Endothelial cell (in vitro differentiated cells): ENCODE results near the gene SYCP2. TPM values are rescaled to one million over a fixed set of nuclear protein-coding genes. Genes with fewer than 3 reads are reported as not detected.

Experiments
- DNase-seq: peaks from one replicate; pipeline ENCODE4 v3.0.0; 2021; ENCODE audit warnings: low spot score
- H3K27ac Mint-ChIP-seq: one replicate; pipeline ENCODE4 v1.8.0; 2021; ENCODE audit warnings: mixed read lengths, inconsistent platforms; ENCODE audit not compliant: unreplicated experiment
- H3K27me3 Mint-ChIP-seq: one replicate; pipeline ENCODE4 v1.8.0; 2021; ENCODE audit warnings: mild to moderate bottlenecking, moderate library complexity, mixed read lengths, inconsistent platforms; ENCODE audit not compliant: unreplicated experiment
- H3K36me3 Mint-ChIP-seq: one replicate; pipeline ENCODE4 v1.8.0; 2021; ENCODE audit warnings: mild to moderate bottlenecking, low read depth, mixed read lengths, inconsistent platforms; ENCODE audit not compliant: unreplicated experiment
- H3K4me1 Mint-ChIP-seq: one replicate; pipeline ENCODE4 v1.8.0; 2021; ENCODE audit warnings: mild to moderate bottlenecking, mixed read lengths, inconsistent platforms; ENCODE audit not compliant: unreplicated experiment
- H3K4me3 Mint-ChIP-seq: one replicate; pipeline ENCODE4 v1.8.0; 2021; ENCODE audit warnings: mild to moderate bottlenecking, mixed read lengths, inconsistent platforms; ENCODE audit not compliant: unreplicated experiment
- H3K9me3 Mint-ChIP-seq: one replicate; pipeline ENCODE4 v1.8.0; 2021; ENCODE audit warnings: mixed read lengths, inconsistent platforms; ENCODE audit not compliant: unreplicated experiment
- total RNA-seq: library from RNA; stranded (reverse); fragmentation: NEBNext Ultra II Directional; extraction: Animal tissue kit (Norgen Biotek cat#: 25700); gene quantifications from one replicate; pipeline ENCODE4 v1.2.1, GENCODE V29; 2021; ENCODE audit not compliant: unreplicated experiment
- TF ChIP-seq, protein P1 (sequence below): fragments of 200-600 bp; sonication (generic); IDR thresholded peaks from one replicate; pipeline ENCODE4 v1.5.0; 2021; ENCODE audit warnings: antibody characterized with exemption; ENCODE audit not compliant: unreplicated experiment

SYCP2 gene
- total RNA-seq, 1 donor from 2014 or later = 2.1 TPM

GRCh38 chr20:59871096-59871495 is 62.3 kb downstream of the SYCP2 start:
- Mint-ChIP-seq H3K4me3 (no peak overlapping the region), H3K27me3 (no peaks in the 10 kb centered on the region), H3K9me3 (no peaks in the 10 kb centered on the region), H3K4me1 (no peaks in the 10 kb centered on the region), H3K36me3 (no peaks in the 10 kb centered on the region), H3K27ac (no peak overlapping the region)
- DNase-seq = no peak
- TF ChIP-seq, protein P1, sequence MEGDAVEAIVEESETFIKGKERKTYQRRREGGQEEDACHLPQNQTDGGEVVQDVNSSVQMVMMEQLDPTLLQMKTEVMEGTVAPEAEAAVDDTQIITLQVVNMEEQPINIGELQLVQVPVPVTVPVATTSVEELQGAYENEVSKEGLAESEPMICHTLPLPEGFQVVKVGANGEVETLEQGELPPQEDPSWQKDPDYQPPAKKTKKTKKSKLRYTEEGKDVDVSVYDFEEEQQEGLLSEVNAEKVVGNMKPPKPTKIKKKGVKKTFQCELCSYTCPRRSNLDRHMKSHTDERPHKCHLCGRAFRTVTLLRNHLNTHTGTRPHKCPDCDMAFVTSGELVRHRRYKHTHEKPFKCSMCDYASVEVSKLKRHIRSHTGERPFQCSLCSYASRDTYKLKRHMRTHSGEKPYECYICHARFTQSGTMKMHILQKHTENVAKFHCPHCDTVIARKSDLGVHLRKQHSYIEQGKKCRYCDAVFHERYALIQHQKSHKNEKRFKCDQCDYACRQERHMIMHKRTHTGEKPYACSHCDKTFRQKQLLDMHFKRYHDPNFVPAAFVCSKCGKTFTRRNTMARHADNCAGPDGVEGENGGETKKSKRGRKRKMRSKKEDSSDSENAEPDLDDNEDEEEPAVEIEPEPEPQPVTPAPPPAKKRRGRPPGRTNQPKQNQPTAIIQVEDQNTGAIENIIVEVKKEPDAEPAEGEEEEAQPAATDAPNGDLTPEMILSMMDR = no peak

- no peak for DNase-seq
- Mint-ChIP-seq H3K36me3 (no peaks in the 10 kb centered on the region), H3K4me1 (peaks cover 3% of the 10 kb centered on the region), H3K4me3 (no peak overlapping the region), H3K27ac (no peak overlapping the region), H3K27me3 (no peaks in the 10 kb centered on the region), H3K9me3 (no peaks in the 10 kb centered on the region)
- TF ChIP-seq, protein P1 = no peak
Observed at GRCh38 chr20:59866338-59866737, 67.1 kb downstream of the SYCP2 start.

DNA sequence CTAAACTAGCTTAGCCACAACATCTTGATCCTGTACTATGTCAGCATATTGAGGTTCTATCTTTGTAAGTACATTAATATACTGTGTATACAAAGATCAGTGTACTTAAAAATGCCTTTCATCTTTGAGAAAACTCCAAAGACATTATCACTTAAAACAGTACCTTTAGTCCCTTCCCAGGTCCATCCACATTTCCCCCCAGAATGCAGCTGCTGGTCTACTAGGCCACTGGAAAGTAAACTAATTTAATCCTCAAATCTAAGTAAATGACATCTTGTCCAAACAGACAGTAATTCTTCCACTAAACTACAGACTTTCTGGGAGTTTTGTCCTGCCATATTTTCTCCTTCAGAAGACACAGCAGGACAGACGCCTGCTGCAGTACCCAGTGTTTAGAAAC is 68.7 kb downstream of the SYCP2 start:
- Mint-ChIP-seq H3K36me3 (no peaks in the 10 kb centered on the region), H3K4me3 (no peak overlapping the region), H3K4me1 (peaks cover 3% of the 10 kb centered on the region), H3K27me3 (no peaks in the 10 kb centered on the region), H3K27ac (no peak overlapping the region), H3K9me3 (no peaks in the 10 kb centered on the region)
- TF ChIP-seq, protein P1 = no peak
- DNase-seq = no peak

DNA sequence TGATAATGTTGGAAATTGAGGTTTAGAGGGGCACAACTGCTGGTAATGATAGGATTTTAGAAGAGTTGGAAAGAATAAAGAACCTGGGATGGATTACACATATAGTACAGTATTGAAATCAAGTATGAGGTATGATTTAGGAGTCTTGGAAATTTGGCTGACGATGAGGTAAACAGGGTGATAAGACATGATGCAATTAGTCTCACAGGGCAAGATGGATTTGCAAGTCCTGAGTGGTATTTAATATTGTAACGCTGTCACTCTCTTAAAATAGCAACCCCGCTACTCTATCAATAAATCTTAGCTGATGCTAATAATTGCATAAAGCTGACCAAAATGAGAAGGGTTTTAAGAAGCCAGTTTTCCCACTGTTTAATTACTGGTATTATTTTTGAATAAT is 70.4 kb downstream of the SYCP2 start:
- DNase-seq = no peak
- Mint-ChIP-seq H3K36me3 (no peaks in the 10 kb centered on the region), H3K27ac (no peak overlapping the region), H3K27me3 (no peaks in the 10 kb centered on the region), H3K4me3 (no peak overlapping the region), H3K9me3 (no peaks in the 10 kb centered on the region), H3K4me1 (peaks cover 3% of the 10 kb centered on the region)
- TF ChIP-seq, protein P1 = no peak

DNA sequence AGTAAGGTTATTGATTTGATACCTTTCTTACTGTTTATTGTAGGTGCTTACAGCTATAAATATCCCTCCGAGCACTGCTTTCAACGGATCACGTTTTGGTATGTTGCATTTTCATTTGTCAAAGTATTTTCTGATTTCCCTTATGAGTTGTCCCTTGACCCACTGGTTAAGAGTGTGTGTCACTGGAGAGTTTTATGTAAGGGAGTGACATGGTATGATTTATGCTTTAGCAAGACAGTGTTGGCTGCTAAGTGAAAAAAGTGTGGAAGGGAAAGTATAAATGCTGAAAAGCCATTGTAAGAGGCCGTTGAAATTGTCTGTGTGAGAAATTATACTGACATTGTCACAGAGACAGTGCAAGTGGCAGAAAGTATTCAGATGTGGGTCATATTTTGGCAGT is 72.0 kb downstream of the SYCP2 start:
- Mint-ChIP-seq H3K27me3 (no peaks in the 10 kb centered on the region), H3K27ac (no peak overlapping the region), H3K36me3 (no peaks in the 10 kb centered on the region), H3K9me3 (no peaks in the 10 kb centered on the region), H3K4me1 (peaks cover 3% of the 10 kb centered on the region), H3K4me3 (no peak overlapping the region)
- TF ChIP-seq, protein P1 = no peak
- no peak for DNase-seq
